HepG2 (cell line): ENCODE measurements around the gene SGPP2. TPM values are rescaled to one million over a fixed set of nuclear protein-coding genes. Genes with fewer than 3 reads are reported as not detected.

Experiments
- GABPA ChIP-seq, 2 experiments: IDR thresholded peaks; 2 replicates each; pipeline ENCODE4 v1.6.1; 2011 to 2016; ENCODE audit warnings: low read depth in 2 of 2, low read length in 1 of 2, missing biosample characterization in 1 of 2, missing genetic modification characterization in 1 of 2
- GATAD1 ChIP-seq: IDR thresholded peaks from 2 replicates; pipeline ENCODE4 v1.6.1; 2016; ENCODE audit warnings: missing genetic modification reagents, missing compliant biosample characterization
- NCOA2 ChIP-seq: sonication (generic); formaldehyde crosslinking; IDR thresholded peaks from 2 replicates; pipeline ENCODE4 v1.8.0; 2022; ENCODE audit warnings: inconsistent platforms
- POLR2AphosphoS5 ChIP-seq: IDR thresholded peaks from 2 replicates; pipeline ENCODE4 v1.6.1; 2012; ENCODE audit warnings: low read depth, low read length
- ZBTB40 ChIP-seq, 2 experiments: fragments of 450-650 bp in 1 of 2; sonication (generic) in 1 of 2; formaldehyde crosslinking in 1 of 2; IDR thresholded peaks; 2 replicates each; pipeline versions ENCODE4 v1.6.1 to v1.8.0; 2016 to 2022; ENCODE audit warnings: antibody characterized with exemption in 1 of 2, mild to moderate bottlenecking in 1 of 2, missing genetic modification reagents in 1 of 2
- ZNF30 ChIP-seq: sonication (generic); formaldehyde crosslinking; IDR thresholded peaks from 2 replicates; pipeline ENCODE4 v1.5.0; 2020; ENCODE audit warnings: mild to moderate bottlenecking, missing genetic modification reagents
- ZNF382 ChIP-seq: sonication (generic); formaldehyde crosslinking; IDR thresholded peaks from 2 replicates; pipeline ENCODE4 v1.5.0; 2020; ENCODE audit warnings: missing genetic modification reagents, mild to moderate bottlenecking, borderline replicate concordance
- polyA plus RNA-seq, 8 experiments: library from polyadenylated mRNA; depleted of rRNA in 3 of 8; stranded (reverse) in 7 of 8; unstranded in 1 of 8; fragments of >200 nt; fragmentation: Illumina TruSeq in 4 of 8; extraction: Trizol in 4 of 8; gene quantifications; 2 replicates each; pipeline versions ENCODE4 v1.2.1 to v1.2.3, GENCODE V29; 2011 to 2016; ENCODE audit warnings: low read depth in 4 of 8, missing spikeins in 1 of 8, mixed read lengths in 1 of 8; ENCODE audit not compliant: insufficient read depth in 1 of 8
- total RNA-seq, 5 experiments: library from RNA; depleted of rRNA; stranded (reverse); fragments of >200 nt; fragmentation: Illumina TruSeq; extraction: Trizol; gene quantifications; 2 replicates each; pipeline ENCODE4 v1.2.3, GENCODE V29; 2016; ENCODE audit warnings: low read depth in 1 of 5

SGPP2 gene
- total and polyA plus RNA-seq, 2 of the 13 experiments (the other 11 are each of a cell fraction or from before 2014, with no cell fraction given) = not detected

- TF ChIP-seq ZBTB40 (IDR thresholded peaks at IDR 0.05) (no peak), ZBTB40 (CRISPR knock-in tag; IDR thresholded peaks at IDR 0.05) (no peak), ZNF382 (no peak), GATAD1 (CRISPR knock-in tag) (no peak), ZNF30 (no peak), GABPA (IDR thresholded peaks at IDR 0.05; ENCODE audit: low read depth, low read length) (no peak), GABPA (CRISPR knock-in tag; IDR thresholded peaks at IDR 0.05; ENCODE audit: low read depth) (no peak), POLR2AphosphoS5 (no peak), NCOA2 (CRISPR knock-in tag) (no peak)
These were observed 136.8 kb downstream of the SGPP2 start (continued) for GRCh38 chr2:222561151-222561550.
